Measurements from ENCODE around the gene KIFAP3. TPM values are rescaled to one million over a fixed set of nuclear protein-coding genes. Genes with fewer than 3 reads are reported as not detected.
"Not testable (repeated sequence)": the region's sequence is repeated elsewhere in the genome, so short reads cannot be mapped to it uniquely, and the experiment has no call there.

Gene KIFAP3
- total RNA-seq, 2 experiments from 2014 or later, result 19.4 to 20.6 TPM

DNA sequence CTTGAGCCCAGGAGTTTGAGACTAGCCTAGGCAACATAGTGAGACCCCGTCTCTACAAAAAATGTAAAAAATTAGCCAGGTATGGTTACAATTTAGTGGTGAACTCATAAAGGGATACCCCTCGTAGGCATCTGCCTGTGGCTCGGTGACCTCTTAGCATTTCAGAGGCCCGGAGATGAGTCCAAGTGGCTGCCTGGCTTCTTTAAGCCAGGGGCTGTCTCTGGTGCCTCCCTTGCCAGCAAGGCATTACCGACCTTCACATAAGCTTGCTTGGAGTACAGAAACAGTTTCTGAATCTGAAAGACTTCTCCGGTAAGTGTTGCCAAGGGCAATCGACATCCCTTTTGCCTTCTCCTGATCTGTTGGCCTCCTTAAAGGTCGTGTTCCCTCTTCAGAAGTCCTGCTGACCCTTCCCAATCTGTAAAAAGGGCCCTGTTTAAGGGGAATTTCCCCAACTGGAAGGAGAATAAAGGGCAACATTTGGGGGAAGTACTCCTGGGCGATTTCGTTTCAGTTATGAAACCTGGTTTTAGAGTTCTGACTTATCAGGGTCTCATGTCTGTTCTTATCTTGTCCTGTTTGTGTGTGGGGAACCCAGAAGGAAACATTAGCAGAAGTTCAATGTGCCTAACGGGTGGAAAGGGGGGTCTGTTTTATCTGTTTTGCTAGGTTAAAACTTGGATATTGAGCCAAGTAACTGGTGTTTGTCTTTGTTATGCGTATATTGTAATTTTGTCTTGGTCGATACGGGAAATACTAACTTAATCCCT is 32.9 kb downstream of the KIFAP3 start:
- DNase-seq, result no peak
- Mint-ChIP-seq H3K27ac (no peak overlapping the region), H3K36me3 (peaks cover 23% of the 10 kb centered on the region), H3K4me3 (no peak overlapping the region), H3K4me1 (no peaks in the 10 kb centered on the region), H3K27me3 (no peaks in the 10 kb centered on the region), H3K9me3 (no peaks in the 10 kb centered on the region)
- no peak for ATAC-seq (ENCODE audit: low read depth)
- POLR2A ChIA-PET, result no interaction called here

DNA sequence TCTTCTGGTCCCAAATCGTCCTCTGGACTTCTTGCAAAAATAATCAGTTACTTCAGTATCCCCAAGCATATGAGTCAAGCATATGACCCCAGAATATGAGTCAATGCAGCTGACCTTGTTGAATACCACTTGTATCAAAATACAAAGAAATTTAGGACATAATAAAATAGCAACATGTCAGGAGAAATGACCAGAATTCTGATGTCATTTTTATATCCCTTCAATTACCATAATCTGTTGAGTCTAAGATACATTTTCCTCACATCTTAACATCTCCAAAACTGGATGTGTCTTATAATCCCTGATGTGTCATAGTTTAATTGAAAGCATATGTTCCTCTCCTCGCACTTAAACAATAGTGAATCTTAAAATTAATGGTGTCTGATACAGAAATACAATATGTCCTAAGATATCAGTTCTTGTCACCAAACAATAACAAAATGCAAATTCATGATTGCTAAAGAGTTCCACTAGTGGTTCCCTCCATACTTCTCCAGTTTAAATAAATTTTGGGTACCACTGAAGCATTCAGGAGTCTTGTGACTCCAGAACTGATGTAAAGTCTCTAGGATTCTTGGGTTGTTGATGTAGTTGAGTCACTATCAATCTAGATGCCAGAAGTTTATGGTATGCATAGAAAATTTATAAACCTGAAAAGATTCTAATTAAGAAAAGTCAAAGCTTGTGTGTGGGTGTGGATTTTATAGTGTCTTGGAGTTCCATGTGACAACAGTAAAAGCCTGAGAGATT is 41.8 kb downstream of the KIFAP3 start:
- Mint-ChIP-seq H3K9me3 (no peaks in the 10 kb centered on the region), H3K27ac (no peak overlapping the region), H3K36me3 (peaks cover 15% of the 10 kb centered on the region), H3K4me1 (peaks cover 5% of the 10 kb centered on the region), H3K27me3 (no peaks in the 10 kb centered on the region), H3K4me3 (no peak overlapping the region)
- POLR2A ChIA-PET, result no interaction called here
- no peak for ATAC-seq (ENCODE audit: low read depth)
- DNase-seq, result no peak

DNA sequence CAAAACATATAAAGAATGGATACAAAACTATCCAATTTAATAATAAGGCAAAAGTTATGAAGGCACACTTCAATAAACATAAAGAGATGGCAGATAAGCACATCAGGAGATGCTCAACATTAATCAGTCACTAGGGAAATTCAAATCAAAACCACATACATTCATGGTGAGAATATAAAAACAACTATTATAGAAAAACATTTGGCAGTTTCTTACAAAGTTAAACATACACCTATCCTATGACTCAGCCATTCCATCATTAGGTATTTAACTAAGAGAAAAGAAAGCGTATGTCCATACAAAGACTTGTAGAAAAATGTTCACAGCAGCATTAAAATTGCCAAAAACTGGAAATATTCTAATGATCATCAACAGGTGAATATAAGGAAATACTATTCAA is 44.3 kb downstream of the KIFAP3 start:
- ATAC-seq (ENCODE audit: low read depth) (no peak), DNase-seq (no peak)
- Mint-ChIP-seq H3K36me3 (peaks cover 28% of the 10 kb centered on the region), H3K4me1 (peaks cover 5% of the 10 kb centered on the region), H3K4me3 (no peak overlapping the region), H3K27ac (no peak overlapping the region), H3K27me3 (no peaks in the 10 kb centered on the region), H3K9me3 (peaks cover 8% of the 10 kb centered on the region)
- POLR2A ChIA-PET, result no interaction called here

DNA sequence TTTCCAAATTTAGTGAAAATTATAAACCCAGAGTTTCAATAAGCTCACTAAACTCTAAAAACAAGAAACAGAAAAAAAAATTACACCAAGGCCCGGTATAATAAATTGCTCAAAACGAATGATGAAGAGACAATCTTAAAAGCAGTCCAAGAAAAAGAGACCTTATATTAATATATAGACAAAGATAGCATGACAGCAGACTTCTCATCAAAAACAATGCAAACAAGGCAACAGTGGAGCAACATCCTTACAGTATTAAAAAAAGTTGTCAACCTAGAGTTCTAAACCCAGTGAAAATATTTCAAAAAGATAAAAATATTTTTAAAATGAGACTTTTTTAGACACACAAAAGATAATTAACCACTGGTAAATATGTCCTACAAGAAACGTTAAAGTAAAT is 46.7 kb downstream of the KIFAP3 start:
- H3K27ac Mint-ChIP-seq, result no peak overlapping the region
- peaks cover 27% of the 10 kb centered on the region for H3K36me3 Mint-ChIP-seq
- ATAC-seq (ENCODE audit: low read depth), result no peak
- no peak for DNase-seq
- H3K4me1 Mint-ChIP-seq, result peaks cover 5% of the 10 kb centered on the region
- H3K27me3 Mint-ChIP-seq, result no peaks in the 10 kb centered on the region
- H3K4me3 Mint-ChIP-seq, result no peak overlapping the region
- POLR2A ChIA-PET, result no interaction called here
- H3K9me3 Mint-ChIP-seq, result peaks cover 8% of the 10 kb centered on the region

DNA sequence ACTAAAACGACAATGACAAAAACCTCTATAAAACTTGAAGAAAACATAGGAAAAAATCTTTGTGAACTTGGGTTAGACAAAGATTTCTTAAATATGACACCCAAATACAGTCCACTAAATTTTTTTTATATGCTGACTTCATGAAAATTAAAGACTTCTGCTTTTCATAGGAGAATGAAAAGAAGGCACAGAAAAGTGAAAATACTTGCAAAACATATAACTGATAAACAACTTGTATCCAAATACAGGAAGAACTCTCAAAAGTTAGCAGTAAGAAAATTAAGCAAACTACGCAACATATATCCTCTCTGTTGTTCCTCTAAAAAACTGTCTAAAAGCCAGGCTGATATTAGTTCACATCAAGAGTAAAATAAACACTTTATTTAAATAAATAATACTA is 53.6 kb downstream of the KIFAP3 start:
- ATAC-seq (ENCODE audit: low read depth), result no peak
- peaks cover 27% of the 10 kb centered on the region for H3K36me3 Mint-ChIP-seq
- POLR2A ChIA-PET, result no interaction called here

DNA sequence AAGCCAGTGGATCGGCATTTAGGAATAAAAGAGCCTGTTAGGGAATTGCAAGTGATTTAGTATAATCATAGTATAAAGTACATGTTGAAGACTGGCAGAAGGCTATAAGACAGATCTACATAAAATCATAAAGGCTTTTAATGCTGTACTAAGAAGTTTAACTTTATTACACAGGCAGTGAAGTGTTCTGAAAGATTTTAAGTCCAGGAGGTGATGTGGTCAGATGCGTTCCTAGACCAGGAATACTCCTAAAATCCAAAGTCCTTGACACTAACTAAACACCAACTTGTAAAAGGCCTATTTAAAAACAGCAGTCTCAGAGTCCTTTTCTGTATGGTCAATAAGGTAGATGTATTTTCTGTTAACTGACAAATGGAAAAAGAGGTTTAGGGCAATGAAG is 57.0 kb downstream of the KIFAP3 start:
- ATAC-seq (ENCODE audit: low read depth) (no peak), DNase-seq (no peak)
- H3K27me3 Mint-ChIP-seq, result no peaks in the 10 kb centered on the region
- H3K9me3 Mint-ChIP-seq, result peaks cover 4% of the 10 kb centered on the region
- no peak overlapping the region for H3K27ac Mint-ChIP-seq
- peaks cover 2% of the 10 kb centered on the region for H3K4me1 Mint-ChIP-seq
- POLR2A ChIA-PET, result no interaction called here
- no peak overlapping the region for H3K4me3 Mint-ChIP-seq
- peaks cover 35% of the 10 kb centered on the region for H3K36me3 Mint-ChIP-seq

More for the DNA sequence above, 53.6 kb downstream of the KIFAP3 start:
- no peaks in the 10 kb centered on the region for H3K27me3 Mint-ChIP-seq
- H3K4me1 Mint-ChIP-seq, result peaks cover 2% of the 10 kb centered on the region
- no peak overlapping the region for H3K4me3 Mint-ChIP-seq
- H3K27ac Mint-ChIP-seq, result no peak overlapping the region
- DNase-seq, result no peak
- H3K9me3 Mint-ChIP-seq, result peaks cover 6% of the 10 kb centered on the region

DNA sequence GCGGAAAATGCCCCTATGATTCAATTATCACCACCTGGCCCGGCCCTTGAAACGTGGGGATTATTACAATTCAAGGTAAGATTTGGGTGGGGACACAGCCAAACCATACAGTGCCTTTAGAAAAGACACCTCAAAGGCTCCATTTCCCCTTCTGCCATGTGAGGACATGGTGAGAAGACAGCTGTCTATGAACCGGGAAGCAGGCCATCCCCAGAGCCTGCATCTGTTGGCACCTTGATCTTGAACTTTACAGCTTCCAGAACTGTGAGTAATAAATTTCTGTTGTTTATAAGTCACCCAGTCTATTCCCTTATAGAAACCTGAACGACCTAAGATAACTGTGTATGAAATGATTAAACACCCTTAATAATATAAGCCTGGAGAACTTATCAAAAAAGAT is 61.6 kb downstream of the KIFAP3 start:
- DNase-seq, result no peak
- POLR2A ChIA-PET, result no interaction called here
- Mint-ChIP-seq H3K27me3 (no peaks in the 10 kb centered on the region), H3K4me3 (no peak overlapping the region), H3K9me3 (no peaks in the 10 kb centered on the region), H3K36me3 (peaks cover 29% of the 10 kb centered on the region), H3K27ac (no peak overlapping the region), H3K4me1 (no peaks in the 10 kb centered on the region)
- ATAC-seq (ENCODE audit: low read depth), result no peak

DNA sequence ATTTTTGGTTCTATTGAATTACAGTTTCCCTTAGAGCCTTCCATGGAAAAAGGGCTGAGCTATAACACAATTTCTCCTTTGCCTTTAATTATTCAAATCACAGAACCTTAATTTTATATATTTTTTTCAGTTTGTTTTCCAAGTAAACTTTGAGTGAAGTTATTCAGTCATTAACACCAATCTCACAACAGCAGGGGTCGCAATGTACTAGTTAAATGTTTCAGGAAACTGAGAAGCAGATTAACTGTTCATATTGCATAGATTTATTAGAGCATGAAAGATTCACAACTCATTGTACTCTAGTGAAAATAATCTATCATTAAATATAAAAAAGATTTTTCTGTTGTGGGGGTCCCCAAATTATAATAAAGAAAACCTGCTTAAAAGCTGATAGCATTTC is 64.1 kb downstream of the KIFAP3 start:
- Mint-ChIP-seq H3K4me1 (no peaks in the 10 kb centered on the region), H3K27ac (no peak overlapping the region), H3K27me3 (no peaks in the 10 kb centered on the region), H3K4me3 (no peak overlapping the region), H3K36me3 (peaks cover 20% of the 10 kb centered on the region), H3K9me3 (peaks cover 6% of the 10 kb centered on the region)
- no peak for DNase-seq
- no peak for ATAC-seq (ENCODE audit: low read depth)
- POLR2A ChIA-PET, result no interaction called here

DNA sequence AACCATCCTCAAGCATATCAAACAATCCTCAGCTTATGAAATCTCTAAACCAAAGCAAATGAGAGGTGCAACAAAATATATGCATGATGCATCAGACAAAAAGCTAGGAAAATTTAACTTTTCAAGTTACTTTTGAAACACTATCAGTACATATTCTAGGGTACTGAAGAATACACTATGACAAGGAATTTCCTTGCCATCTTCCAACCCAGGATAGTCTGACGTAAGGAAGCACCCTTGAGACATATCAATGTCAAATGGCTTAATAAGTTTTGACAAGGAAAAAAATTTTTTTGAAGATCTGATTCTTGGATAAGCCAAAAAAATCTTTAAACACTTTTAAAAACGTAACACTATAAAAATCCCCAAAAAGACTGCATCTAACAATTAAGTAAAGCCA is 64.9 kb downstream of the KIFAP3 start:
- no peak overlapping the region for H3K4me3 Mint-ChIP-seq
- ATAC-seq (ENCODE audit: low read depth) (no peak), DNase-seq (no peak)
- H3K9me3 Mint-ChIP-seq, result peaks cover 6% of the 10 kb centered on the region
- POLR2A ChIA-PET, result no interaction called here
- no peaks in the 10 kb centered on the region for H3K27me3 Mint-ChIP-seq
- no peaks in the 10 kb centered on the region for H3K4me1 Mint-ChIP-seq
- H3K27ac Mint-ChIP-seq, result no peak overlapping the region
- H3K36me3 Mint-ChIP-seq, result peaks cover 22% of the 10 kb centered on the region

DNA sequence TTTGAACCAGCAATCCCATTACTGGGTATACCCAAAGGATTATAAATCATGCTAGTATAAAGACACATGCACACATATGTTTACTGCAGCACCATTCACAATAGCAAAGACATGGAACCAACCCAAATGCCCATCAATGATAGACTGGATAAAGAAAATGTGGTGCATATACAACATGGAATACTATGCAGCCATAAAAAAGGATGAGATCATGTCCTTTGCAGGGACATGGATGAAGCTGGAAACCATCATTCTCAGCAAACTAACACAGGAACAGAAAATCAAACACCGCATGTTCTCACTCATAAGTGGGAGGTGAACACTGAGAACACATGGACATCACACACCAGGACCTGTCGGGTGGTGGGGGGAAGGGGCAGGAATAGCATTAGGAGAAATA is 65.8 kb downstream of the KIFAP3 start:
- not testable (repeated sequence) for H3K27ac Mint-ChIP-seq, H3K9me3 Mint-ChIP-seq

DNA sequence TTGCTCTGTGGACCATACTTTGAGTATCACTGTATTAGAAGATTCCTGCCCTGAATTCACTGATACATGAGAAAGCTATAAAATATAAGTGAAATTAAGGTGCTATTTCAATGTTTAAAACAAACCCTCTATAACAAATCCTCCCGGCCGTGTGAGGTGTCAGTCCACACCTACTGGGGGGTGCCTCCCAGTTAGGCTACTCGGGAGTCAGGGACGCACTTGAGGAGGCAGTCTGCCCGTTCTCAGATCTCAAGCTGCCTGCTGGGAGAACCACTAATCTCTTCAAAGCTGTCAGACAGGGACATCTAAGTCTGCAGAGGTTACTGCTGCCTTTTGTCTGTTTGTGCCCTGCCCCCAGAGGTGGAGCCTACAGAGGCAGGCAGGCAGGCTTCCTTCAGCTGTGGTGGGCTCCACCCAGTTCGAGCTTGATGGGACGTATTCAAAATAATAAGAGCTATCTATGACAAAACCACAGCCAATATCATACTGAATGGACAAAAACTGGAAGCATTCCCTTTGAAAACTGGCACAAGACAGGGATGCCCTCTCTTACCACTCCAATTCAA is 71.1 kb downstream of the KIFAP3 start:
- not testable (repeated sequence) for H3K36me3 Mint-ChIP-seq; ATAC-seq (ENCODE audit: low read depth)

More for the DNA sequence above, 65.8 kb downstream of the KIFAP3 start:
- H3K36me3 Mint-ChIP-seq, result peaks cover 17% of the 10 kb centered on the region
- H3K4me1 Mint-ChIP-seq; H3K27me3 Mint-ChIP-seq; DNase-seq; POLR2A ChIA-PET; ATAC-seq (ENCODE audit: low read depth); H3K4me3 Mint-ChIP-seq: not testable (repeated sequence)

DNA sequence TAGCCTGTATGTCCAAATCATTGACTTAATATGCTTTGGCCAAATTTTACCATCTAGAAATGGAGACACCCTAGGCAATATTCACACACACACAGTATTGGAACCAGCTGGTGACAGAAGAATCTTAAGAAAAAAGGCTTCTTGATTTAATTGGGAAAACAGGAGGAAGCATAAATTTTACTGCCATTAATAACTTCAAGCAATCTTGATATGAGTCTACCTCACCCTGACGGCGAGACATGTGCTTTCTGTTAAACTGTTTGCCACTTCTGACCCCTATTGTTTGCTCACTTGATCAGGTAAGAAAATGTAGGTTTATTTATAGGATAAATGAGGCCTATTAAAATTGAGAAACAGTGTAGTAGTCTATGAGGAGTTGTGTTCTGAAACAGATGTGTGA is 73.2 kb downstream of the KIFAP3 start:
- DNase-seq (no peak), ATAC-seq (ENCODE audit: low read depth) (no peak)
- no peaks in the 10 kb centered on the region for H3K27me3 Mint-ChIP-seq
- POLR2A ChIA-PET, result no interaction called here
- H3K36me3 Mint-ChIP-seq, result peaks cover 3% of the 10 kb centered on the region
- H3K4me1 Mint-ChIP-seq, result no peaks in the 10 kb centered on the region
- no peak overlapping the region for H3K27ac Mint-ChIP-seq
- no peak overlapping the region for H3K4me3 Mint-ChIP-seq
- H3K9me3 Mint-ChIP-seq, result no peaks in the 10 kb centered on the region

More for the DNA sequence above, 71.1 kb downstream of the KIFAP3 start:
- H3K27me3 Mint-ChIP-seq, POLR2A ChIA-PET, H3K4me3 Mint-ChIP-seq, H3K4me1 Mint-ChIP-seq, DNase-seq, H3K27ac Mint-ChIP-seq, H3K9me3 Mint-ChIP-seq: not testable (repeated sequence)

DNA sequence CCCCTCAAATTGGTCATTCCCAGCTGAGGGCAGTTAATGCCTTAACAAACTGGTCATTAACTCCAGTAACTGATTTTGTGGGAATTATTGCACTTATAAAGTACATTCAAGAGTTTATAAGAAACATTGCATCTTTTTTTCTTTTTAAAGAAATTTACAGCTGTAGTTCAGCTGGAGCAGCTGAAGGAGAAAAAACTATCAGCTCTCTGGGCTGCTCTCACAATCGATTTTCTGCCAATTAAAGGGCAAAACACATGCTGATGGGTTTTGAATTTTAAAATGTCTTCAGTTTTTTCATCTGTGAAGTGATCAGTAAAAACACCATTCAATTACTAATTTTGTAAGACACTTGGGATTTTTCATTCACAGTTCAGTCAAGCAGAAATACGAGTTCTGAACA is 74.7 kb downstream of the KIFAP3 start:
- POLR2A ChIA-PET, result no interaction called here
- no peaks in the 10 kb centered on the region for H3K27me3 Mint-ChIP-seq
- H3K4me3 Mint-ChIP-seq, result no peak overlapping the region
- no peak for ATAC-seq (ENCODE audit: low read depth)
- no peak for DNase-seq
- H3K27ac Mint-ChIP-seq, result no peak overlapping the region
- no peaks in the 10 kb centered on the region for H3K4me1 Mint-ChIP-seq
- no peaks in the 10 kb centered on the region for H3K36me3 Mint-ChIP-seq
- H3K9me3 Mint-ChIP-seq, result no peaks in the 10 kb centered on the region

DNA sequence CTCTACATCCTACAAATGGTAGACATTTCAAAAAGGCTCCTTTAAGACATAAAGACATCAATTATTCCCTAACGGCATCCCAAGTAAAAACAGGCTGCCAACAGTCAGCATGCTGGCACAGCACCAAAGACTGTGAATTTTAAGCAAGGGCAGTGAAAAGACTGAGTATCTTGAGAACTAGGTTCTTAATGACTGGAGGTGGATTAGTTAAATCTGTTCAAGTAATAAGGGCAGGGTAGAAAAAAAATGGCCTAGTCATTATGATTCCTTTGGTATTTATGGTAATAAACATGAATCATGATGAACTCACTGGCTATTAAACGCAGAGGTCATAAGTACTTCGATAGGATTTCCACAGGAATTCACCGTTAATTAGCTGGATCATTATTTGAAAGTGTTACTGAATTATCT is 75.2 kb downstream of the KIFAP3 start:
- POLR2A ChIA-PET, result no interaction called here
- no peak for DNase-seq
- H3K9me3 Mint-ChIP-seq, result no peaks in the 10 kb centered on the region
- no peak overlapping the region for H3K4me3 Mint-ChIP-seq
- H3K27me3 Mint-ChIP-seq, result no peaks in the 10 kb centered on the region
- ATAC-seq (ENCODE audit: low read depth), result no peak
- no peaks in the 10 kb centered on the region for H3K36me3 Mint-ChIP-seq
- H3K4me1 Mint-ChIP-seq, result no peaks in the 10 kb centered on the region
- no peak overlapping the region for H3K27ac Mint-ChIP-seq
